ENCODE data around the gene MTPN.

DNA sequence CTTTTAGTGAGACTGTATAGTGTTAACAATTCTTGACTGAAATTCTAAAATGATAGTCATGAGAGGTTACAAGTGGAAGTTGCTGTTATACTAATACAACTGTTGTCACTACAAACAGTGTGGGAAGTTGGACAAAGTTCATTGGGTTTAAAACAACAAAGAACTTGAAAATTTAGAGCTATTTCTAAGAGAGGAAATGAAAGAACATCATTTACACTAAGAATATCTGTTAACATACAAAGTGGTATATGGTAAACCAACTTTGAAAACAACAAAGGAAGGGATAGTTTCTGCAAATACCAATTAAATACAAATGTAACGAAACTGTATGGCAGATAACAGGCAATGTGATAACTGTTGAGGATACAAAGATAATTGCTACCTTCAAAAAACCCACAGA lies 11.6 kb downstream of the MTPN start:
- TF ChIP-seq, protein P1, sequence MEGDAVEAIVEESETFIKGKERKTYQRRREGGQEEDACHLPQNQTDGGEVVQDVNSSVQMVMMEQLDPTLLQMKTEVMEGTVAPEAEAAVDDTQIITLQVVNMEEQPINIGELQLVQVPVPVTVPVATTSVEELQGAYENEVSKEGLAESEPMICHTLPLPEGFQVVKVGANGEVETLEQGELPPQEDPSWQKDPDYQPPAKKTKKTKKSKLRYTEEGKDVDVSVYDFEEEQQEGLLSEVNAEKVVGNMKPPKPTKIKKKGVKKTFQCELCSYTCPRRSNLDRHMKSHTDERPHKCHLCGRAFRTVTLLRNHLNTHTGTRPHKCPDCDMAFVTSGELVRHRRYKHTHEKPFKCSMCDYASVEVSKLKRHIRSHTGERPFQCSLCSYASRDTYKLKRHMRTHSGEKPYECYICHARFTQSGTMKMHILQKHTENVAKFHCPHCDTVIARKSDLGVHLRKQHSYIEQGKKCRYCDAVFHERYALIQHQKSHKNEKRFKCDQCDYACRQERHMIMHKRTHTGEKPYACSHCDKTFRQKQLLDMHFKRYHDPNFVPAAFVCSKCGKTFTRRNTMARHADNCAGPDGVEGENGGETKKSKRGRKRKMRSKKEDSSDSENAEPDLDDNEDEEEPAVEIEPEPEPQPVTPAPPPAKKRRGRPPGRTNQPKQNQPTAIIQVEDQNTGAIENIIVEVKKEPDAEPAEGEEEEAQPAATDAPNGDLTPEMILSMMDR (IDR thresholded peaks at IDR 0.05): no peak
- TF ChIP-seq POLR2AphosphoS5 (IDR thresholded peaks at IDR 0.05) (no peak), POLR2A (IDR thresholded peaks at IDR 0.05) (no peak)

Measured in breast epithelium (tissue), 3 donors.